ENCODE results near the gene TBC1D24. TPM values are rescaled to one million over a fixed set of nuclear protein-coding genes. Genes with fewer than 3 reads are reported as not detected.
"Not testable (repeated sequence)": the region's sequence is repeated elsewhere in the genome, so short reads cannot be mapped to it uniquely, and the experiment has no call there.

Gene TBC1D24
- polyA plus RNA-seq, 1 donor (not counting 4 experiments of a cell fraction or from before 2014, with no cell fraction given), result 3.0 TPM

- peaks cover under 1% of the 10 kb centered on the region for H3K79me2 ChIP-seq (ENCODE audit: control insufficient read depth, insufficient read depth, low read length)
- H4K20me1 ChIP-seq (ENCODE audit: control insufficient read depth, extremely low read depth, insufficient read depth, low read length), result no peaks in the 10 kb centered on the region
- H3K4me2 ChIP-seq (ENCODE audit: control insufficient read depth, extremely low read depth, insufficient read depth, low read depth, low read length), result no peak overlapping the region
- dilution Hi-C loops (cut with MboI; ENCODE audit: extremely low pct_ligation_motif_present, low sequenced_read_pairs), result no loop called here
- FAIRE-seq (no peak), DNase-seq (ENCODE audit: low read depth, low spot score) (no peak)
- H3K9me3 ChIP-seq (ENCODE audit: control insufficient read depth, low read depth, low read length), result no peaks in the 10 kb centered on the region
- no peaks in the 10 kb centered on the region for H3K9me1 ChIP-seq (ENCODE audit: control insufficient read depth, extremely low read depth, insufficient read depth, low read length)
- no peak overlapping the region for H3K27ac ChIP-seq (ENCODE audit: control insufficient read depth, insufficient read depth, low read length)
- no peak overlapping the region for H3K9ac ChIP-seq (ENCODE audit: control insufficient read depth, extremely low read depth, insufficient read depth, low read length)
- H2AFZ ChIP-seq (ENCODE audit: control insufficient read depth, low read length), result no peak overlapping the region
- no peaks in the 10 kb centered on the region for H3K4me1 ChIP-seq (ENCODE audit: control insufficient read depth, extremely low read depth, insufficient read depth, low read length)
- TF ChIP-seq CTCF (optimal IDR thresholded peaks at IDR 0.05 in 1 of 3, IDR thresholded peaks at IDR 0.05 in 1 of 3, conservative IDR thresholded peaks at IDR 0.05 in 1 of 3; ENCODE audit: extremely low read depth in 1 of 3, insufficient read depth in 2 of 3, low read length in 3 of 3), result no peak
- no peak for TF ChIP-seq EZH2 (IDR thresholded peaks at IDR 0.05; ENCODE audit: low read length)
- H3K4me3 ChIP-seq (ENCODE audit: control insufficient read depth in 2 of 3, extremely low read depth in 1 of 3, insufficient read depth in 2 of 3, low read depth in 1 of 3, low read length in 3 of 3), result no peak overlapping the region
- peaks cover 14 to 51% of the 10 kb centered on the region in 2 experiments for H3K36me3 ChIP-seq (ENCODE audit: control insufficient read depth in 2 of 2, extremely low read depth in 1 of 2, insufficient read depth in 2 of 2, low read length in 2 of 2)
- no peaks in the 10 kb centered on the region for H3K27me3 ChIP-seq (ENCODE audit: control insufficient read depth, extremely low read depth, insufficient read depth, low read length)
Observed at GRCh38 chr16:2438121-2438520, 36.8 kb upstream of the TBC1D24 start.

DNA sequence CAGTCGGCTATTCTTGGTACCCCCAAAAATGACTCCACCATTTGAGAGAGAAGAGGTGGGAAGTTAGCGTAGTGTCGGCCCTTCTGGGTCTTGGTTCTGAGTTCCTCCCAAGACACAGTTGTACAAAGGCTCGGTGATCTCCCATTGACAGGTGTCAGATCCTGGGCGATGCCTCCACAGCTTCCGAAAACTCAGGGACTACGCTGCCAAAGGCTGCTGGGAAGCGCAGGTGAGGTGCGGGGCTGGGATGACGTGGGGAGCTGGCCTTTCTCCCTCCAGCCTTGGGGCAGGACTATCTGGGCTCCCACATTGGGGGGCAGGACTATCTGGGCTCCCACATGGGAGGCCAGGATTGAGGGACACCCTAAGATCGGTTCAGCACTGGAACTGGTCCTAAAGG lies 35.3 kb upstream of the TBC1D24 start:
- H3K4me2 ChIP-seq (ENCODE audit: control insufficient read depth, extremely low read depth, insufficient read depth, low read depth, low read length), result no peak overlapping the region
- DNase-seq (ENCODE audit: low read depth, low spot score) (no peak), FAIRE-seq (no peak)
- no peak overlapping the region for H3K27ac ChIP-seq (ENCODE audit: control insufficient read depth, insufficient read depth, low read length)
- peaks cover 16 to 54% of the 10 kb centered on the region in 2 experiments for H3K36me3 ChIP-seq (ENCODE audit: control insufficient read depth in 2 of 2, extremely low read depth in 1 of 2, insufficient read depth in 2 of 2, low read length in 2 of 2)
- no peaks in the 10 kb centered on the region for H3K79me2 ChIP-seq (ENCODE audit: control insufficient read depth, insufficient read depth, low read length)
- no peak overlapping the region for H2AFZ ChIP-seq (ENCODE audit: control insufficient read depth, low read length)
- H3K4me1 ChIP-seq (ENCODE audit: control insufficient read depth, extremely low read depth, insufficient read depth, low read length), result no peaks in the 10 kb centered on the region
- no peaks in the 10 kb centered on the region for H3K27me3 ChIP-seq (ENCODE audit: control insufficient read depth, extremely low read depth, insufficient read depth, low read length)
- dilution Hi-C loops (cut with MboI; ENCODE audit: extremely low pct_ligation_motif_present, low sequenced_read_pairs), result no loop called here
- H4K20me1 ChIP-seq (ENCODE audit: control insufficient read depth, extremely low read depth, insufficient read depth, low read length), result no peaks in the 10 kb centered on the region
- TF ChIP-seq CTCF (optimal IDR thresholded peaks at IDR 0.05 in 1 of 3, IDR thresholded peaks at IDR 0.05 in 1 of 3, conservative IDR thresholded peaks at IDR 0.05 in 1 of 3; ENCODE audit: extremely low read depth in 1 of 3, insufficient read depth in 2 of 3, low read length in 3 of 3), result no peak
- TF ChIP-seq EZH2 (IDR thresholded peaks at IDR 0.05; ENCODE audit: low read length), result no peak
- no peak overlapping the region for H3K4me3 ChIP-seq (ENCODE audit: control insufficient read depth in 2 of 3, extremely low read depth in 1 of 3, insufficient read depth in 2 of 3, low read depth in 1 of 3, low read length in 3 of 3)
- no peak overlapping the region for H3K9ac ChIP-seq (ENCODE audit: control insufficient read depth, extremely low read depth, insufficient read depth, low read length)
- H3K9me1 ChIP-seq (ENCODE audit: control insufficient read depth, extremely low read depth, insufficient read depth, low read length), result no peaks in the 10 kb centered on the region
- H3K9me3 ChIP-seq (ENCODE audit: control insufficient read depth, low read depth, low read length), result no peaks in the 10 kb centered on the region

GRCh38 chr16:2441143-2441804 lies 33.7 kb upstream of the TBC1D24 start:
- H4K20me1 ChIP-seq (ENCODE audit: control insufficient read depth, extremely low read depth, insufficient read depth, low read length); H3K4me3 ChIP-seq (ENCODE audit: control insufficient read depth in 2 of 3, extremely low read depth in 1 of 3, insufficient read depth in 2 of 3, low read depth in 1 of 3, low read length in 3 of 3); DNase-seq (ENCODE audit: low read depth, low spot score); H2AFZ ChIP-seq (ENCODE audit: control insufficient read depth, low read length); H3K9me3 ChIP-seq (ENCODE audit: control insufficient read depth, low read depth, low read length); H3K4me1 ChIP-seq (ENCODE audit: control insufficient read depth, extremely low read depth, insufficient read depth, low read length); H3K27me3 ChIP-seq (ENCODE audit: control insufficient read depth, extremely low read depth, insufficient read depth, low read length); FAIRE-seq; H3K9ac ChIP-seq (ENCODE audit: control insufficient read depth, extremely low read depth, insufficient read depth, low read length); H3K4me2 ChIP-seq (ENCODE audit: control insufficient read depth, extremely low read depth, insufficient read depth, low read depth, low read length); H3K79me2 ChIP-seq (ENCODE audit: control insufficient read depth, insufficient read depth, low read length); H3K9me1 ChIP-seq (ENCODE audit: control insufficient read depth, extremely low read depth, insufficient read depth, low read length); H3K27ac ChIP-seq (ENCODE audit: control insufficient read depth, insufficient read depth, low read length); dilution Hi-C loops (cut with MboI; ENCODE audit: extremely low pct_ligation_motif_present, low sequenced_read_pairs): not testable (repeated sequence)
- H3K36me3 ChIP-seq (ENCODE audit: control insufficient read depth in 2 of 2, extremely low read depth in 1 of 2, insufficient read depth in 2 of 2, low read length in 2 of 2), result peaks cover 22 to 56% of the 10 kb centered on the region in 2 experiments
